HCT116 (cell line): ENCODE results near the gene CHERP. TPM values are rescaled to one million over a fixed set of nuclear protein-coding genes. Genes with fewer than 3 reads are reported as not detected.

ENCODE experiments used
- ATAC-seq: fragments of 200-7000 bp; cut with Tn5 transposase; 2 replicates; pipeline ENCODE4 v1.9.1; 2020; ENCODE audit warnings: mild to moderate bottlenecking, moderate library complexity
- Bru-seq: library from RNA; stranded (reverse); fragments of 400-500 nt; gene quantifications from one replicate; lab custom pipeline; 2021; lab: Mats Ljungman, UMichigan
- BruChase-seq, 2 experiments: library from RNA; stranded (reverse); fragments of 400-500 nt; gene quantifications; one replicate each; lab custom pipeline; 2021; lab: Mats Ljungman, UMichigan
- BruUV-seq: library from RNA; stranded (reverse); fragments of 400-500 nt; replicated peaks from 2 replicates; lab custom pipeline; 2021; lab: Mats Ljungman, UMichigan
- CTCF ChIA-PET: fragments of 300-600 bp; sonication (Branson Sonifier 250); formaldehyde crosslinking; loops from one replicate; lab custom pipeline; 2021; ENCODE audit warnings: antibody characterized with exemption; lab: Charles Lee
- POLR2A ChIA-PET: fragments of 300-600, 350-600 bp; sonication (Branson Sonifier 250); formaldehyde crosslinking; loops from one replicate; lab custom pipeline; 2021; ENCODE audit warnings: antibody characterized with exemption; lab: Charles Lee
- RAD21 ChIA-PET, 2 experiments: fragments of 300-600 bp; sonication (Branson Sonifier 250); formaldehyde crosslinking; loops; one replicate each; lab custom pipeline; 2023; ENCODE audit warnings: low total read pairs in 2 of 2; ENCODE audit not compliant: uncharacterized antibody in 2 of 2, unreplicated experiment in 2 of 2, low non-redundant PET in 1 of 2; lab: Charles Lee
- DNase-seq: peaks from one replicate; pipeline ENCODE4 v3.0.0-alpha.2; 2010; ENCODE audit warnings: low read depth, low spot score
- H2AFZ ChIP-seq: fragments of 200-600 bp; shearing (Covaris generic), sonication (generic); 2 replicates; pipeline ENCODE4 v1.6.1; 2017; ENCODE audit warnings: low read depth, mixed run types, mixed read lengths, antibody characterized with exemption, low read length; ENCODE audit not compliant: poor library complexity, severe bottlenecking
- H3K27ac ChIP-seq: 2 replicates; pipeline ENCODE4 v1.5.1; 2012; ENCODE audit warnings: low read depth, low read length
- H3K27me3 ChIP-seq: fragments of 200-600 bp; sonication (generic); 2 replicates; pipeline ENCODE4 v1.6.1; 2016; ENCODE audit warnings: mixed run types, low read length, mixed read lengths; ENCODE audit not compliant: insufficient read depth
- H3K36me3 ChIP-seq, 2 experiments: fragments of 200-500 bp in 1 of 2; fragments of 200-600 bp in 1 of 2; sonication (Bioruptor generic) in 1 of 2; sonication (generic) in 1 of 2; 2 replicates each; pipeline versions ENCODE4 v1.5.1 to v1.6.1; 2014 to 2016; ENCODE audit warnings: low read length in 2 of 2, inconsistent platforms in 1 of 2, mixed read lengths in 1 of 2, mixed run types in 1 of 2; ENCODE audit not compliant: insufficient read depth in 2 of 2, control insufficient read depth in 1 of 2
- H3K4me1 ChIP-seq, 2 experiments: fragments of 200-600 bp in 1 of 2; sonication (generic) in 1 of 2; 2 replicates each; pipeline versions ENCODE4 v1.5.1 to v1.6.1; 2012 to 2017; ENCODE audit warnings: low read length in 2 of 2, inconsistent platforms in 1 of 2, mild to moderate bottlenecking in 1 of 2, mixed read lengths in 1 of 2, mixed run types in 1 of 2, moderate library complexity in 1 of 2; ENCODE audit not compliant: insufficient read depth in 2 of 2, control insufficient read depth in 1 of 2
- H3K4me2 ChIP-seq: fragments of 200-600 bp; sonication (generic); 2 replicates; pipeline ENCODE4 v1.6.1; 2017; ENCODE audit warnings: mixed run types, low read length, mixed read lengths
- H3K4me3 ChIP-seq, 2 experiments: fragments of 200-600 bp in 1 of 2; sonication (generic) in 1 of 2; replicated peaks in 1 of 2; 2 replicates each; pipeline ENCODE4 v1.5.1; 2011 to 2016; ENCODE audit warnings: low read length in 2 of 2, control low read depth in 1 of 2, low read depth in 1 of 2, mild to moderate bottlenecking in 1 of 2, mixed read lengths in 1 of 2, mixed run types in 1 of 2
- H3K79me2 ChIP-seq: fragments of 200-600 bp; sonication (generic); 2 replicates; pipeline ENCODE4 v1.6.1; 2017; ENCODE audit warnings: mild to moderate bottlenecking, mixed run types, low read length, moderate library complexity, mixed read lengths; ENCODE audit not compliant: insufficient read depth
- H3K9ac ChIP-seq: fragments of 200-600 bp; sonication (generic); 2 replicates; pipeline ENCODE4 v1.6.1; 2016; ENCODE audit warnings: low read length, mixed read lengths
- H3K9me2 ChIP-seq: fragments of 200-600 bp; sonication (generic), shearing (Covaris generic); 2 replicates; pipeline ENCODE4 v1.6.1; 2017; ENCODE audit warnings: mixed run types, mild to moderate bottlenecking, moderate library complexity; ENCODE audit not compliant: insufficient read depth
- H3K9me3 ChIP-seq, 2 experiments: fragments of 200-500 bp in 1 of 2; fragments of 200-600 bp in 1 of 2; sonication (Bioruptor generic) in 1 of 2; sonication (generic) in 1 of 2; 2 replicates each; pipeline ENCODE4 v1.6.1; 2014 to 2017; ENCODE audit warnings: low read length in 2 of 2, mixed read lengths in 2 of 2, inconsistent platforms in 1 of 2, low read depth in 1 of 2, mild to moderate bottlenecking in 1 of 2, mixed run types in 1 of 2, moderate library complexity in 1 of 2; ENCODE audit not compliant: control insufficient read depth in 1 of 2, insufficient read depth in 1 of 2
- H4K20me1 ChIP-seq: fragments of 200-600 bp; sonication (generic), shearing (Covaris generic); 2 replicates; pipeline ENCODE4 v1.6.1; 2017; ENCODE audit warnings: mixed run types, mild to moderate bottlenecking, moderate library complexity; ENCODE audit not compliant: insufficient read depth
- EGR1 ChIP-seq: IDR thresholded peaks from 2 replicates; pipeline ENCODE4 v1.6.1; 2012; ENCODE audit warnings: low read depth
- EZH2 ChIP-seq: fragments of 200-600 bp; sonication (generic); IDR thresholded peaks from 2 replicates; pipeline ENCODE4 v1.6.1; 2017; ENCODE audit warnings: antibody characterized with exemption, mixed run types
- EZH2phosphoT487 ChIP-seq: fragments of 200-600 bp; IDR thresholded peaks from 2 replicates; pipeline ENCODE4 v1.6.1; 2018; ENCODE audit warnings: antibody characterized with exemption, borderline replicate concordance
- POLR2A ChIP-seq: IDR thresholded peaks from 2 replicates; pipeline ENCODE4 v1.7.0; 2011; ENCODE audit warnings: borderline replicate concordance; ENCODE audit not compliant: insufficient read depth, insufficient read length; ENCODE audit errors: extremely low read depth
- POLR2AphosphoS5 ChIP-seq: IDR thresholded peaks from 2 replicates; pipeline ENCODE4 v1.6.1; 2011; ENCODE audit warnings: mild to moderate bottlenecking, low read depth, low read length, moderate library complexity
- SIN3A ChIP-seq: IDR thresholded peaks from 2 replicates; pipeline ENCODE4 v1.6.1; 2012; ENCODE audit warnings: low read depth
- SP1 ChIP-seq: IDR thresholded peaks from 2 replicates; pipeline ENCODE4 v1.6.1; 2012; ENCODE audit warnings: low read depth
- TCF7L2 ChIP-seq: IDR thresholded peaks from 2 replicates; pipeline ENCODE4 v1.7.0; 2011; ENCODE audit warnings: borderline replicate concordance, inconsistent platforms; ENCODE audit not compliant: insufficient read depth, insufficient read length; ENCODE audit errors: extremely low read depth
- ZFX ChIP-seq: fragments of 450-650 bp; IDR thresholded peaks from 2 replicates; pipeline ENCODE4 v1.6.1; 2017
- intact Hi-C: fragments of 100-400 bp; cut with micrococcal nuclease; formaldehyde crosslinking; loops from 2 replicates; pipeline ENCODE4 v1.10.0; 2022
- long read RNA-seq: library from polyadenylated mRNA; unstranded; transcript quantifications from one replicate; pipeline ENCODE4 v2.0.0, GENCODE V29; 2021; ENCODE audit not compliant: unreplicated experiment
- polyA plus RNA-seq: library from polyadenylated mRNA; unstranded; fragments of >200 nt; gene quantifications from 2 replicates; pipeline ENCODE4 v1.2.1, GENCODE V29; 2012; ENCODE audit warnings: missing spikeins
- total RNA-seq: library from RNA; stranded (reverse); gene quantifications from one replicate; pipeline ENCODE4 v1.2.1, GENCODE V29; 2021; ENCODE audit not compliant: unreplicated experiment
- TF ChIP-seq, protein P1 (sequence below): IDR thresholded peaks from 2 replicates; pipeline ENCODE4 v1.6.1; 2012
- TF ChIP-seq, protein P2 (sequence below): IDR thresholded peaks from 2 replicates; pipeline ENCODE4 v1.6.1; 2011; ENCODE audit warnings: mild to moderate bottlenecking, low read length, moderate library complexity; ENCODE audit not compliant: insufficient replicate concordance; ENCODE audit errors: extremely low read depth

The CHERP gene, protein sequence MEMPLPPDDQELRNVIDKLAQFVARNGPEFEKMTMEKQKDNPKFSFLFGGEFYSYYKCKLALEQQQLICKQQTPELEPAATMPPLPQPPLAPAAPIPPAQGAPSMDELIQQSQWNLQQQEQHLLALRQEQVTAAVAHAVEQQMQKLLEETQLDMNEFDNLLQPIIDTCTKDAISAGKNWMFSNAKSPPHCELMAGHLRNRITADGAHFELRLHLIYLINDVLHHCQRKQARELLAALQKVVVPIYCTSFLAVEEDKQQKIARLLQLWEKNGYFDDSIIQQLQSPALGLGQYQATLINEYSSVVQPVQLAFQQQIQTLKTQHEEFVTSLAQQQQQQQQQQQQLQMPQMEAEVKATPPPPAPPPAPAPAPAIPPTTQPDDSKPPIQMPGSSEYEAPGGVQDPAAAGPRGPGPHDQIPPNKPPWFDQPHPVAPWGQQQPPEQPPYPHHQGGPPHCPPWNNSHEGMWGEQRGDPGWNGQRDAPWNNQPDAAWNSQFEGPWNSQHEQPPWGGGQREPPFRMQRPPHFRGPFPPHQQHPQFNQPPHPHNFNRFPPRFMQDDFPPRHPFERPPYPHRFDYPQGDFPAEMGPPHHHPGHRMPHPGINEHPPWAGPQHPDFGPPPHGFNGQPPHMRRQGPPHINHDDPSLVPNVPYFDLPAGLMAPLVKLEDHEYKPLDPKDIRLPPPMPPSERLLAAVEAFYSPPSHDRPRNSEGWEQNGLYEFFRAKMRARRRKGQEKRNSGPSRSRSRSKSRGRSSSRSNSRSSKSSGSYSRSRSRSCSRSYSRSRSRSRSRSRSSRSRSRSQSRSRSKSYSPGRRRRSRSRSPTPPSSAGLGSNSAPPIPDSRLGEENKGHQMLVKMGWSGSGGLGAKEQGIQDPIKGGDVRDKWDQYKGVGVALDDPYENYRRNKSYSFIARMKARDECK
- 65.8 TPM for total RNA-seq
- 37.2 and 38.0 TPM in 2 replicates for polyA plus RNA-seq
- percentile 84 among the genes with signal in this experiment for Bru-seq, nascent RNA
- BruChase-seq, experiment 1, labeled RNA remaining after a 6-hour chase: percentile 97 among the genes with signal in this experiment
- BruChase-seq, experiment 2, labeled RNA remaining after a 2-hour chase: percentile 97 among the genes with signal in this experiment
- long read RNA-seq, partial matches to known transcripts: 34 of 75 reads
- long read RNA-seq, other reads (novel, unspliced or antisense): 37 of 75 reads

DNA sequence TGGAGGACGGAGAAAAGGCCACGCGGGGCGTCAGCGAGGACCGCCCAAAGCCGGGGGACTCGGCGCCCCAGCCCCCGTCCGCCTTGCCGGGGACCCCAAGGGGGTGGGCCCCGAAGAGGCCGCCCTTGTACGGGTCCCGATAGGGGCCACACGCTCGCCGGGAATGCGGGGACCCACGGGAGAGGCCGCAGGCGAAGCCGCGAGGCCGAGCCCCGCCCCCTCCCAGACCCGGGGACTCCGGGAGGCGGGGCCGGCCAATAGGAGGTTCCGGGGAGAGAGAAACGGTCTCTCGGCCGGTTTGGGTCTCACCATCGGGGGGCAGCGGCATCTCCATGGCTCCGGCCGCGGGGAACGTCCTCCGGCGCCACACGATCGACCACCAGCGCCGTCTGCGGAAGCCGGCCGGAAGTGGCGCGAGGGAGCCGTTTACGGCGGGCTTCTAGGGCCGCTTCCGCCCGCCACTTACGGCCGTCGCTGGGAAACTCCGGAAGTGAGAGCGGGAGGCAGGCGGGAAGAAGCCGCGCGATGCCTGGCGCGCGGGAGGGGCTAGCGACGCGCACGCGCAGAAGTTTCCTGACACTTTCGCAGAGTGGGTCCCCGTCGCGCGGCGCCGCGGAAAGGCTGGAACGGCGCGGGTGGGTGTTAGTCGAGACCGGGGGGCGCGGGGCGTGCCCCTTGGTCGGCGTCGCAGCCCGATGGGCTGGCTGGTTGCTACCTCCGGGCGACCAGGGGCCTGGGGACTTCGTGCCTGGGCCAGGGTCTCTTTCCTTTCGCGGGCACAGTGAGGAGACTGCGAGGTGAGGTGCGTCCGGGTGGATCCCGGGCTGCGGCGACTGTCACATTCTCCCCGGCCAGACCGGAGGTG, at the start of gene CHERP:
CHERP (minus strand) TSS at position 393 of the 865 bp plus-strand sequence; CDS start at position 334, 59 bp downstream.
- POLR2A ChIA-PET: no interaction called here
- H2AFZ ChIP-seq: no peak within 1 kb of the TSS
- intact Hi-C loops: no loop called here
- RAD21 ChIA-PET: no interaction called here
- no peak; the same call in 1 of the 2 replicates for TF ChIP-seq SP1
- TF ChIP-seq SIN3A: peak; percentile 78
- 0 out of 2 replicates have a peak, but pooled peaks have one; percentile 22 for TF ChIP-seq EGR1
- peak; percentile 91 for TF ChIP-seq POLR2AphosphoS5
- TF ChIP-seq, protein P1, sequence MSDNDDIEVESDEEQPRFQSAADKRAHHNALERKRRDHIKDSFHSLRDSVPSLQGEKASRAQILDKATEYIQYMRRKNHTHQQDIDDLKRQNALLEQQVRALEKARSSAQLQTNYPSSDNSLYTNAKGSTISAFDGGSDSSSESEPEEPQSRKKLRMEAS: peak; percentile 85
- no peak for TF ChIP-seq EZH2
- peak; percentile 79 for TF ChIP-seq POLR2A
- peak; percentile 23 for TF ChIP-seq TCF7L2
- TF ChIP-seq EZH2phosphoT487: no peak
- TF ChIP-seq, protein P2, sequence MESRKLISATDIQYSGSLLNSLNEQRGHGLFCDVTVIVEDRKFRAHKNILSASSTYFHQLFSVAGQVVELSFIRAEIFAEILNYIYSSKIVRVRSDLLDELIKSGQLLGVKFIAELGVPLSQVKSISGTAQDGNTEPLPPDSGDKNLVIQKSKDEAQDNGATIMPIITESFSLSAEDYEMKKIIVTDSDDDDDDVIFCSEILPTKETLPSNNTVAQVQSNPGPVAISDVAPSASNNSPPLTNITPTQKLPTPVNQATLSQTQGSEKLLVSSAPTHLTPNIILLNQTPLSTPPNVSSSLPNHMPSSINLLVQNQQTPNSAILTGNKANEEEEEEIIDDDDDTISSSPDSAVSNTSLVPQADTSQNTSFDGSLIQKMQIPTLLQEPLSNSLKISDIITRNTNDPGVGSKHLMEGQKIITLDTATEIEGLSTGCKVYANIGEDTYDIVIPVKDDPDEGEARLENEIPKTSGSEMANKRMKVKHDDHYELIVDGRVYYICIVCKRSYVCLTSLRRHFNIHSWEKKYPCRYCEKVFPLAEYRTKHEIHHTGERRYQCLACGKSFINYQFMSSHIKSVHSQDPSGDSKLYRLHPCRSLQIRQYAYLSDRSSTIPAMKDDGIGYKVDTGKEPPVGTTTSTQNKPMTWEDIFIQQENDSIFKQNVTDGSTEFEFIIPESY: peak; percentile 93
- TF ChIP-seq ZFX: peak; percentile 89; the same call in 1 of the 2 replicates
- peak within 1 kb of the TSS; percentile 96 for H3K9ac ChIP-seq
- peaks cover 17% of the 10 kb centered on the region; the same call in 1 of the 2 replicates for H4K20me1 ChIP-seq
- H3K4me2 ChIP-seq: peak within 1 kb of the TSS; percentile 94
- H3K9me3 ChIP-seq: no peaks in the 10 kb centered on the region
- peaks cover 73% of the 10 kb centered on the region for H3K79me2 ChIP-seq
- no TSS peak for BruUV-seq
- ATAC-seq (peak; percentile 88), DNase-seq (peak; percentile 83)
- H3K36me3 ChIP-seq: peaks cover 10 to 32% of the 10 kb centered on the region in 2 experiments
- H3K4me3 ChIP-seq: peak within 1 kb of the TSS; percentile 97 to 100
- H3K27ac ChIP-seq: peak within 1 kb of the TSS; percentile 83
- peaks cover 9 to 17% of the 10 kb centered on the region in 2 experiments for H3K4me1 ChIP-seq
- no peaks in the 10 kb centered on the region for H3K27me3 ChIP-seq
- H3K9me2 ChIP-seq: no peaks in the 10 kb centered on the region
- CTCF ChIA-PET: no interaction called here
